Astrocyte (in vitro differentiated cells and primary cell): ENCODE results near the gene MYOG. TPM values are rescaled to one million over a fixed set of nuclear protein-coding genes. Genes with fewer than 3 reads are reported as not detected.

ENCODE experiments used
- DNase-seq: peaks from one replicate; pipeline ENCODE4 v3.0.0-alpha.2; 2010; ENCODE audit warnings: low read depth
- FAIRE-seq: peaks from 2 replicates; lab custom pipeline; 2011; peaks lifted over from hg19 to GRCh38; lab: Jason Lieb, UNC
- H2AFZ ChIP-seq: 2 replicates; pipeline ENCODE4 v1.6.0; 2012; ENCODE audit warnings: low read depth, low read length, inconsistent platforms
- H3K27ac ChIP-seq: 2 replicates; pipeline ENCODE4 v1.5.1; 2011; ENCODE audit warnings: low read depth, low read length, inconsistent platforms
- H3K27me3 ChIP-seq: 2 replicates; pipeline ENCODE4 v1.6.0; 2011; ENCODE audit warnings: low read length, inconsistent platforms; ENCODE audit not compliant: insufficient read depth
- H3K36me3 ChIP-seq: 2 replicates; pipeline ENCODE4 v1.5.1; 2011; ENCODE audit warnings: low read length, inconsistent platforms; ENCODE audit not compliant: insufficient read depth
- H3K4me1 ChIP-seq: 2 replicates; pipeline ENCODE4 v1.5.1; 2011; ENCODE audit warnings: low read length, inconsistent platforms; ENCODE audit not compliant: insufficient read depth
- H3K4me2 ChIP-seq: 2 replicates; pipeline ENCODE4 v1.6.0; 2012; ENCODE audit warnings: low read length, inconsistent platforms
- H3K4me3 ChIP-seq: 2 replicates; pipeline ENCODE4 v1.5.1; 2011; ENCODE audit warnings: low read depth, mild to moderate bottlenecking, low read length, inconsistent platforms; ENCODE audit not compliant: insufficient read depth
- H3K79me2 ChIP-seq: 2 replicates; pipeline ENCODE4 v1.6.0; 2012; ENCODE audit warnings: mild to moderate bottlenecking, low read length, inconsistent platforms; ENCODE audit not compliant: insufficient read depth
- H3K9ac ChIP-seq: 2 replicates; pipeline ENCODE4 v1.6.0; 2012; ENCODE audit warnings: mild to moderate bottlenecking, low read length, inconsistent platforms
- H3K9me3 ChIP-seq: 2 replicates; pipeline ENCODE4 v1.5.1; 2012; ENCODE audit warnings: low read depth, mild to moderate bottlenecking, low read length, inconsistent platforms; ENCODE audit not compliant: insufficient read depth
- H4K20me1 ChIP-seq: 2 replicates; pipeline ENCODE4 v1.6.0; 2012; ENCODE audit warnings: low read length, inconsistent platforms; ENCODE audit not compliant: insufficient read depth
- H3K27ac Mint-ChIP-seq: one replicate; pipeline ENCODE4 v1.8.0; 2021; ENCODE audit warnings: mild to moderate bottlenecking, mixed read lengths; ENCODE audit not compliant: unreplicated experiment
- H3K27me3 Mint-ChIP-seq: one replicate; pipeline ENCODE4 v1.8.0; 2021; ENCODE audit warnings: low read depth, mixed read lengths; ENCODE audit not compliant: unreplicated experiment
- H3K36me3 Mint-ChIP-seq: one replicate; pipeline ENCODE4 v1.8.0; 2021; ENCODE audit warnings: low read depth, mixed read lengths; ENCODE audit not compliant: unreplicated experiment
- H3K4me1 Mint-ChIP-seq: one replicate; pipeline ENCODE4 v1.8.0; 2021; ENCODE audit warnings: low read depth, mixed read lengths; ENCODE audit not compliant: unreplicated experiment
- H3K4me3 Mint-ChIP-seq: one replicate; pipeline ENCODE4 v1.8.0; 2021; ENCODE audit warnings: mild to moderate bottlenecking, moderate library complexity, mixed read lengths; ENCODE audit not compliant: unreplicated experiment
- H3K9me3 Mint-ChIP-seq: one replicate; pipeline ENCODE4 v1.8.0; 2021; ENCODE audit warnings: mild to moderate bottlenecking, mixed read lengths; ENCODE audit not compliant: unreplicated experiment
- CTCF ChIP-seq: IDR thresholded peaks from 2 replicates; pipeline ENCODE4 v1.5.1; 2011; ENCODE audit warnings: low read depth, mild to moderate bottlenecking, inconsistent platforms, low read length, moderate library complexity; ENCODE audit not compliant: insufficient read depth
- EZH2 ChIP-seq: IDR thresholded peaks from 2 replicates; pipeline ENCODE4 v1.6.1; 2012; ENCODE audit warnings: mild to moderate bottlenecking, low read length, inconsistent platforms; ENCODE audit not compliant: insufficient read depth
- total RNA-seq: library from RNA; stranded (reverse); gene quantifications from 2 replicates; pipeline ENCODE4 v1.2.1, GENCODE V29; 2021

Gene MYOG
- total RNA-seq, 1 donor from 2014 or later: not detected

GRCh38 chr1:203051841-203052324, 33.9 kb downstream of the MYOG start:
- H3K4me2 ChIP-seq: no peak overlapping the region
- H3K27me3 ChIP-seq: peaks cover 12% of the 10 kb centered on the region
- H3K9ac ChIP-seq: no peak overlapping the region
- TF ChIP-seq CTCF (no peak), EZH2 (no peak)
- DNase-seq (no peak), FAIRE-seq (no peak)
- no peaks in the 10 kb centered on the region for H3K9me3 ChIP-seq
- H3K27ac Mint-ChIP-seq: no peak overlapping the region
- H3K4me3 ChIP-seq: no peak overlapping the region
- H3K4me1 Mint-ChIP-seq: peaks cover 10% of the 10 kb centered on the region
- H3K36me3 ChIP-seq: no peaks in the 10 kb centered on the region
- peaks cover 27% of the 10 kb centered on the region for H3K36me3 Mint-ChIP-seq
- no peaks in the 10 kb centered on the region for H3K79me2 ChIP-seq
- peaks cover 37% of the 10 kb centered on the region for H3K27me3 Mint-ChIP-seq
- peaks cover 7% of the 10 kb centered on the region for H3K4me1 ChIP-seq
- no peaks in the 10 kb centered on the region for H4K20me1 ChIP-seq
- no peak overlapping the region for H3K4me3 Mint-ChIP-seq
- no peaks in the 10 kb centered on the region for H3K9me3 Mint-ChIP-seq
- no peak overlapping the region for H2AFZ ChIP-seq
- H3K27ac ChIP-seq: no peak overlapping the region

GRCh38 chr1:203050826-203051225, 35.0 kb downstream of the MYOG start:
- H3K4me1 Mint-ChIP-seq: peaks cover 16% of the 10 kb centered on the region
- Histone ChIP-seq H3K27me3 (peaks cover 12% of the 10 kb centered on the region), H3K79me2 (no peaks in the 10 kb centered on the region), H3K36me3 (no peaks in the 10 kb centered on the region), H3K9ac (no peak overlapping the region), H3K9me3 (no peaks in the 10 kb centered on the region), H3K4me3 (no peak overlapping the region), H3K27ac (no peak overlapping the region), H4K20me1 (no peaks in the 10 kb centered on the region), H2AFZ (no peak overlapping the region), H3K4me1 (peaks cover 12% of the 10 kb centered on the region), H3K4me2 (no peak overlapping the region)
- no peak for TF ChIP-seq EZH2
- no peak for FAIRE-seq
- no peak overlapping the region for H3K27ac Mint-ChIP-seq
- no peak overlapping the region for H3K4me3 Mint-ChIP-seq
- H3K9me3 Mint-ChIP-seq: no peaks in the 10 kb centered on the region
- no peak for DNase-seq
- peaks cover 28% of the 10 kb centered on the region for H3K36me3 Mint-ChIP-seq
- peaks cover 31% of the 10 kb centered on the region for H3K27me3 Mint-ChIP-seq

- Mint-ChIP-seq H3K27me3 (peaks cover 33% of the 10 kb centered on the region), H3K4me3 (no peak overlapping the region), H3K36me3 (peaks cover 30% of the 10 kb centered on the region), H3K27ac (no peak overlapping the region), H3K4me1 (peaks cover 18% of the 10 kb centered on the region), H3K9me3 (no peaks in the 10 kb centered on the region)
- H3K4me2 ChIP-seq: no peak overlapping the region
- no peaks in the 10 kb centered on the region for H3K79me2 ChIP-seq
- TF ChIP-seq CTCF (no peak), EZH2 (no peak)
- no peaks in the 10 kb centered on the region for H3K36me3 ChIP-seq
- H3K9me3 ChIP-seq: no peaks in the 10 kb centered on the region
- no peak for DNase-seq
- H3K4me1 ChIP-seq: peaks cover 12% of the 10 kb centered on the region
- FAIRE-seq: no peak
- H3K27ac ChIP-seq: no peak overlapping the region
- H3K4me3 ChIP-seq: no peak overlapping the region
- peaks cover 9% of the 10 kb centered on the region for H3K27me3 ChIP-seq
- no peak overlapping the region for H2AFZ ChIP-seq
- no peak overlapping the region for H3K9ac ChIP-seq
- no peaks in the 10 kb centered on the region for H4K20me1 ChIP-seq
Measured at GRCh38 chr1:203049576-203050180, 36.1 kb downstream of the MYOG start.
